LNCaP clone FGC (cell line): ENCODE measurements around the gene TBX10.

Source experiments
- DNase-seq: peaks from one replicate; pipeline ENCODE4 v3.0.0-alpha.2; 2011; ENCODE audit warnings: low read depth
- H3K4me3 ChIP-seq: 2 replicates; pipeline ENCODE4 v1.5.1; 2011; ENCODE audit warnings: mild to moderate bottlenecking, low read depth, low read length, control low read depth
- TF ChIP-seq, protein P1 (sequence below): IDR thresholded peaks from 2 replicates; pipeline ENCODE4 v1.5.1; 2012; ENCODE audit warnings: mild to moderate bottlenecking; ENCODE audit not compliant: control insufficient read depth, insufficient read depth; ENCODE audit errors: extremely low read depth

The TBX10 gene

DNA sequence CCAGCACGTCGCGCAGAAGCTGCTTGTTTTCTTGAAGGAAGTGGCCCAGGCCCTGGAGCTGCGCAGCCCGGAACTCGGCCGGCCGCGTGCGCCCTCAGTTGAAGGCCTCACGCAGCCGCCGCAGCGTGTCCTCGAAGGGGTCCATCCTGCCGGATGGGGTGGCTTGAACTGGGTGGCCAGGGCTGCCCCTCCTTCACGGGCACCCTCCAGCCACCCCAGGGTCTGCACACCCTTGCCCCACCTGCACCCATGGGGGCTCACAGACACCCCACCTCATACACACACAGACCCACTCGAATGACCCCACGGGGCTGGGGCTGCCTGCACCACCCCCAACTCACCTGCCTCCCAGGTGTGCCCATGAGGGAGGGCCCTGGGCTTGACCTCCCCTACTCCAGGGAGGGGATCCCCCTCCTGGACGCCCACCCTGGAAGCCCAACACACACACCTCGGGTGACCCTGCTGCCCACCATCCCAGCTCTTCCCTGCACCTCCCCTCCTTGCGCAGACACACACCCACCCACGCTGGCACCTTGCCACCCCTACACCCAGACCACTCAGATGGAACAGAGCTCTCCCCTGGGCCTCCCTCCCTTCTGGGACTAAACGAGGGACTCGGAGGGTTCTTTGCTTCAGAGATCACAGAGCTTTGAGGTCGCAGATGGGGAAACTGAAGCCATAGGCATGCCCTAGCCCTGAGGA lies 28.1 kb upstream of the TBX10 start:
- no peak for DNase-seq
- H3K4me3 ChIP-seq = no peak overlapping the region

DNA sequence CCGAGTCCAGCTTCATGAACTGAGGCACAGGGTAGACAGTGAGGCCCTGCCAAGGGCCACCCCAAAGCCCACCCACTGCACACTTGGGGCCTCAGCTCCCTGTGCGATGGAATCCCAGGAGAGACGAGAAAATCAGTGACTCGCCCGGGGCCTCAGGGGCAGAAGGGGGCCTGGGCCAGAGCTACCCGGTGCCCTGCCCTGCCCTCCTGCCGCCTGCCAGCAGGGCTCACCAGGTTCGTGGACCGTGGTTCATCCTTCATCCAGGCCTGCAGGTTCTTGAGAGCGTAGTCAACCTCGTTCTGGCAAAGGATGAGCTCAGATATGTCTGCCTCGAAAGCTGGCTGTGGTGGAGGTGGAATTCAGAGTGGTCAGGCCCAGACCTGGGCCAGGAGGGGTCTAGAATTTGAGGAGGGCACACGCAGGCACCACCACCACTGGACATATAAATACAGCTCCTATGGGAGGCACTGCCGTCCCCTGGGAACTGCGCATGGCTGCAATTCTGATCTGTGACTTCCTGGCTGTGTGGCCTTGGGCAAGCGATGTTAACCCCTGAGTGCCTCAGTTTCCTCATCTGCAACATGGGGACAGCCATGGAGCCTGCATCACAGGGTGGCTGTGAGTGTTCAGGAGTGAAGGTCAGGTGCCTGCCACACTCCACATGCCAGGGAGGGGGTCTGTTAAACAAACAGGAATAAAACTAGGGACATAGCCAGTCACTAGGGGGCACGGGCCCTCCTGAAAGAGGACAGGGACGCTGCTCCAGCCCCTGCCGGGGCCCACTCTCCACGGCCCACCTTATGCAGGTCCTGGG lies 27.3 kb upstream of the TBX10 start:
- DNase-seq = no peak
- TF ChIP-seq, protein P1, sequence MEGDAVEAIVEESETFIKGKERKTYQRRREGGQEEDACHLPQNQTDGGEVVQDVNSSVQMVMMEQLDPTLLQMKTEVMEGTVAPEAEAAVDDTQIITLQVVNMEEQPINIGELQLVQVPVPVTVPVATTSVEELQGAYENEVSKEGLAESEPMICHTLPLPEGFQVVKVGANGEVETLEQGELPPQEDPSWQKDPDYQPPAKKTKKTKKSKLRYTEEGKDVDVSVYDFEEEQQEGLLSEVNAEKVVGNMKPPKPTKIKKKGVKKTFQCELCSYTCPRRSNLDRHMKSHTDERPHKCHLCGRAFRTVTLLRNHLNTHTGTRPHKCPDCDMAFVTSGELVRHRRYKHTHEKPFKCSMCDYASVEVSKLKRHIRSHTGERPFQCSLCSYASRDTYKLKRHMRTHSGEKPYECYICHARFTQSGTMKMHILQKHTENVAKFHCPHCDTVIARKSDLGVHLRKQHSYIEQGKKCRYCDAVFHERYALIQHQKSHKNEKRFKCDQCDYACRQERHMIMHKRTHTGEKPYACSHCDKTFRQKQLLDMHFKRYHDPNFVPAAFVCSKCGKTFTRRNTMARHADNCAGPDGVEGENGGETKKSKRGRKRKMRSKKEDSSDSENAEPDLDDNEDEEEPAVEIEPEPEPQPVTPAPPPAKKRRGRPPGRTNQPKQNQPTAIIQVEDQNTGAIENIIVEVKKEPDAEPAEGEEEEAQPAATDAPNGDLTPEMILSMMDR = no peak
- no peak overlapping the region for H3K4me3 ChIP-seq

More for the DNA sequence above, 28.1 kb upstream of the TBX10 start:
- TF ChIP-seq, protein P1 = no peak

DNA sequence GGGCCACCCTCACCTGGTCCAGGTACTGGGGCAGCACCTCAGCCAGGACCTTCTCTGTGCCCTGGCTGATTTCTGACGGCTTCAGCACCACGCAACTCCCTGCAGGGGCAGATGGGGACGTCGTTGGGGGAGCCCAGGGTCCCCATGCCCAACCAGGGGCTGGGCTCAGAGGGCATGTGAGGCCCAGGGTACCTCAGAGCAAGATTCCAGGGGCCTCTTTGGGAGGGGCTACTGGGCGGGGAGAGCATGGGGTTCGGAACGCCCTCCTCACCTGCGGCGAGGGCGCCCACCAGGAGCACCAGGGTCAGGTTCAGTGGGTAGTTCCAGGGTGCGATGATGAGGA lies 26.7 kb upstream of the TBX10 start:
- no peak overlapping the region for H3K4me3 ChIP-seq
- TF ChIP-seq, protein P1 = no peak
- no peak for DNase-seq

DNA sequence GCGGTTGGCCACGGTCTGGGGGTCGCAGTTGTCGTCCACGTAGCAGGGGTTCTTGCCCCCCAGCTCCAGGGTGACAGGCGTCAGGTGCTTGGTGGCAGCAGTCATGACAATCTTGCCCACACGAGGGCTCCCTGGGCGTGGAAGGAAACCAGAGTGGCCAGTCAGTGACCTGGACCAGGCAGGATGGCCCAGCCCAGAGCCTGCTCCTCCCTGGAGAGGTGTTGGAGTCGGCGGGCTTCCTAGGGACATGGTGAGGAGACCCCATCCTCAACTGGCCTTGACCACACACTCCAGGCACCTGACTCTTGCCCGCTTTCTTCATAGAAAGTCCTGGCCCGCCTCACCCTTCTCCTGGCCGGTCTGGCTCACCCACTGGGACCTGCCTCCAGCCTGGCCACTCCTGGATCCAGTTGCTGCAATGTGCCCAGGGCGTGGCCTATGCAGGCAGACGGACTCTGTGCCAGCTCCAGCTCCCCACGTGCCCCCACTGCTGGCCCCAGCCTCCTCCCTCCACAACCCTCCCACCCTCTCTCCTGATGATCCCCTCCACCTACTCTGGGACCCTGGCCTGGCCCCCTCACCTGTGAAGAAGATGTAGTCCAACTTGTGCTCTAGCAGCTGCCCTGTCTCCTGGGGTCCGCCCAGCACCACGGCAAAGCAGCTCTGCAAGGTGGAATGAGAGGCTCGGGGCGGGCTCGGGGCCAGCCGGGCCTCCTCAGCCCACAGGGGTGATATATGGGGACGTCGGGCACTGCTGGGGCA lies 26.2 kb upstream of the TBX10 start:
- DNase-seq = no peak
- H3K4me3 ChIP-seq = no peak overlapping the region
- TF ChIP-seq, protein P1 = peak; percentile 68

DNA sequence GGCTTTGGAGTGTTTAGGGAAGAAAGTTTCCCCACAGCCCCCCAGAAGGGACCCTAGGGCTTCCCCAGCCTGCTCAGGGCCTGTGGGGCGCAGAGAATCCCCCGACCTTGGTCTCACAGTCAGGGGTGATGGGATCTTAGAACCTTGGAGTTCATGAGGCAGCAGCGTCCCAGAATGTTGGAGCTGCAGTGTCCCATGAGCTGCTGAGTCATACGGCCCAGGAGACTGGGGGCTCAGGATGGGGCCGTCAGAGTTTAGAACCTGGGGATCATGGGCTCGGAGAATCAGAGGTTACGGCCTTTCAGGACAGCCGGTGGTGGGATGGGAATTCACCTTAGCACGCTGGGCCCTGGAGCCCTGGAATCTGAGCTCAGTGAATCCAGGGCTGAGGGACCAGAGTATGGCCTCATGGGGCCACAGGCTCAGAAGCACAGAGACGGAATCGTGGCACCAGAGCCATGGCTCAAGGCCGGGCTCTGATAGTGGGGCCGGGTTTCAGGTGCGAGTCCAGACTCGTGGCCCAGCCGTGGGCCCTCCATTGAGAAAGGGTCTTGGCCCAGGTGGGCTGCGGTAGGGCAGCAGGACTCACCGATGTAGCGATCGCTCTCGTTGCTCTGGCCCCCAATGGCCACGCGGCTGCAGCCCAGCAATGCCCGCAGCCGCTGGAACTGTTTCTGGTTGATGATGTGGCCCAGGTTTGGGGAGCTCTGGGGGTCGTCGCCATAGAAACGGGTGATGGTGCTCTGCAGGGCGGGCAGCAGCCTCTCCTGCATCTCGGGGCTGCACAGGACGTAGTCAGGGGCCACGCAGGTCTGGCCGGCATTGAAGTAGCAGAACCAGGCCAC lies 25.4 kb upstream of the TBX10 start:
- H3K4me3 ChIP-seq = no peak overlapping the region
- no peak for DNase-seq
- TF ChIP-seq, protein P1 = no peak

DNA sequence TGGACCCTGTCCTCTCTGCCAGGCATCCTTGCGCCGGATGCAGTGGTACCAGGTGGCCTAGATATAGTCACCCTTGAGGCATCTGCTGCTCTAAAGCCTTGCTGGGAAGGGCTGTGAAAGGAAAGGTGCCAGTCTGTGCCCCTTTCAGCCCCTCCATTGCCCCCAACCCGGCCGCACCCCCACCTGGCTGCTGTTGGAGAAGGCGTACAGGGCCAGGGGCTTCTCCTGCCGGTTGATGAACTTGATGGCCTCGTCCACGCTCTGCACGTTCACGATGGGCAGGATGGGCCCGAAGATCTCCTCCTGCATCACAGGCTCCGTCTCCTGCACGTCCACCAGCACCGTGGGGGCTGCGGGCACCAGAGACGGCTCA lies 24.6 kb upstream of the TBX10 start:
- no peak for DNase-seq
- no peak overlapping the region for H3K4me3 ChIP-seq
- TF ChIP-seq, protein P1 = no peak
